HCT116 (cell line): ENCODE data around the gene IGF2R. TPM values are rescaled to one million over a fixed set of nuclear protein-coding genes. Genes with fewer than 3 reads are reported as not detected.

Source experiments
- ATAC-seq: fragments of 200-7000 bp; cut with Tn5 transposase; 2 replicates; pipeline ENCODE4 v1.9.1; 2020; ENCODE audit warnings: mild to moderate bottlenecking, moderate library complexity
- BruUV-seq: library from RNA; stranded (reverse); fragments of 400-500 nt; replicated peaks from 2 replicates; lab custom pipeline; 2021; lab: Mats Ljungman, UMichigan
- CTCF ChIA-PET: fragments of 300-600 bp; sonication (Branson Sonifier 250); formaldehyde crosslinking; loops from one replicate; lab custom pipeline; 2021; ENCODE audit warnings: antibody characterized with exemption; lab: Charles Lee
- POLR2A ChIA-PET: fragments of 300-600, 350-600 bp; sonication (Branson Sonifier 250); formaldehyde crosslinking; loops from one replicate; lab custom pipeline; 2021; ENCODE audit warnings: antibody characterized with exemption; lab: Charles Lee
- RAD21 ChIA-PET, 2 experiments: fragments of 300-600 bp; sonication (Branson Sonifier 250); formaldehyde crosslinking; loops; one replicate each; lab custom pipeline; 2023; ENCODE audit warnings: low total read pairs in 2 of 2; ENCODE audit not compliant: uncharacterized antibody in 2 of 2, unreplicated experiment in 2 of 2, low non-redundant PET in 1 of 2; lab: Charles Lee
- DNase-seq: peaks from one replicate; pipeline ENCODE4 v3.0.0-alpha.2; 2010; ENCODE audit warnings: low read depth, low spot score
- H2AFZ ChIP-seq: fragments of 200-600 bp; shearing (Covaris generic), sonication (generic); 2 replicates; pipeline ENCODE4 v1.6.1; 2017; ENCODE audit warnings: low read depth, mixed run types, mixed read lengths, antibody characterized with exemption, low read length; ENCODE audit not compliant: poor library complexity, severe bottlenecking
- H3K27ac ChIP-seq: 2 replicates; pipeline ENCODE4 v1.5.1; 2012; ENCODE audit warnings: low read depth, low read length
- H3K27me3 ChIP-seq: fragments of 200-600 bp; sonication (generic); 2 replicates; pipeline ENCODE4 v1.6.1; 2016; ENCODE audit warnings: mixed run types, low read length, mixed read lengths; ENCODE audit not compliant: insufficient read depth
- H3K36me3 ChIP-seq, 2 experiments: fragments of 200-500 bp in 1 of 2; fragments of 200-600 bp in 1 of 2; sonication (Bioruptor generic) in 1 of 2; sonication (generic) in 1 of 2; 2 replicates each; pipeline versions ENCODE4 v1.5.1 to v1.6.1; 2014 to 2016; ENCODE audit warnings: low read length in 2 of 2, inconsistent platforms in 1 of 2, mixed read lengths in 1 of 2, mixed run types in 1 of 2; ENCODE audit not compliant: insufficient read depth in 2 of 2, control insufficient read depth in 1 of 2
- H3K4me1 ChIP-seq, 2 experiments: fragments of 200-600 bp in 1 of 2; sonication (generic) in 1 of 2; 2 replicates each; pipeline versions ENCODE4 v1.5.1 to v1.6.1; 2012 to 2017; ENCODE audit warnings: low read length in 2 of 2, inconsistent platforms in 1 of 2, mild to moderate bottlenecking in 1 of 2, mixed read lengths in 1 of 2, mixed run types in 1 of 2, moderate library complexity in 1 of 2; ENCODE audit not compliant: insufficient read depth in 2 of 2, control insufficient read depth in 1 of 2
- H3K4me2 ChIP-seq: fragments of 200-600 bp; sonication (generic); 2 replicates; pipeline ENCODE4 v1.6.1; 2017; ENCODE audit warnings: mixed run types, low read length, mixed read lengths
- H3K4me3 ChIP-seq, 2 experiments: fragments of 200-600 bp in 1 of 2; sonication (generic) in 1 of 2; replicated peaks in 1 of 2; 2 replicates each; pipeline ENCODE4 v1.5.1; 2011 to 2016; ENCODE audit warnings: low read length in 2 of 2, control low read depth in 1 of 2, low read depth in 1 of 2, mild to moderate bottlenecking in 1 of 2, mixed read lengths in 1 of 2, mixed run types in 1 of 2
- H3K79me2 ChIP-seq: fragments of 200-600 bp; sonication (generic); 2 replicates; pipeline ENCODE4 v1.6.1; 2017; ENCODE audit warnings: mild to moderate bottlenecking, mixed run types, low read length, moderate library complexity, mixed read lengths; ENCODE audit not compliant: insufficient read depth
- H3K9ac ChIP-seq: fragments of 200-600 bp; sonication (generic); 2 replicates; pipeline ENCODE4 v1.6.1; 2016; ENCODE audit warnings: low read length, mixed read lengths
- H3K9me2 ChIP-seq: fragments of 200-600 bp; sonication (generic), shearing (Covaris generic); 2 replicates; pipeline ENCODE4 v1.6.1; 2017; ENCODE audit warnings: mixed run types, mild to moderate bottlenecking, moderate library complexity; ENCODE audit not compliant: insufficient read depth
- H3K9me3 ChIP-seq, 2 experiments: fragments of 200-500 bp in 1 of 2; fragments of 200-600 bp in 1 of 2; sonication (Bioruptor generic) in 1 of 2; sonication (generic) in 1 of 2; 2 replicates each; pipeline ENCODE4 v1.6.1; 2014 to 2017; ENCODE audit warnings: low read length in 2 of 2, mixed read lengths in 2 of 2, inconsistent platforms in 1 of 2, low read depth in 1 of 2, mild to moderate bottlenecking in 1 of 2, mixed run types in 1 of 2, moderate library complexity in 1 of 2; ENCODE audit not compliant: control insufficient read depth in 1 of 2, insufficient read depth in 1 of 2
- H4K20me1 ChIP-seq: fragments of 200-600 bp; sonication (generic), shearing (Covaris generic); 2 replicates; pipeline ENCODE4 v1.6.1; 2017; ENCODE audit warnings: mixed run types, mild to moderate bottlenecking, moderate library complexity; ENCODE audit not compliant: insufficient read depth
- ATF3 ChIP-seq: IDR thresholded peaks from 2 replicates; pipeline ENCODE4 v1.6.1; 2012
- CEBPB ChIP-seq: IDR thresholded peaks from 2 replicates; pipeline ENCODE4 v1.6.1; 2012; ENCODE audit warnings: low read depth
- ELF1 ChIP-seq: IDR thresholded peaks from 2 replicates; pipeline ENCODE4 v1.6.1; 2012; ENCODE audit warnings: low read depth, borderline replicate concordance
- EZH2 ChIP-seq: fragments of 200-600 bp; sonication (generic); IDR thresholded peaks from 2 replicates; pipeline ENCODE4 v1.6.1; 2017; ENCODE audit warnings: antibody characterized with exemption, mixed run types
- EZH2phosphoT487 ChIP-seq: fragments of 200-600 bp; IDR thresholded peaks from 2 replicates; pipeline ENCODE4 v1.6.1; 2018; ENCODE audit warnings: antibody characterized with exemption, borderline replicate concordance
- FOSL1 ChIP-seq: IDR thresholded peaks from 2 replicates; pipeline ENCODE4 v1.6.1; 2012; ENCODE audit warnings: low read depth
- MAX ChIP-seq: IDR thresholded peaks from 2 replicates; pipeline ENCODE4 v1.6.1; 2012
- RAD21 ChIP-seq: IDR thresholded peaks from 2 replicates; pipeline ENCODE4 v1.6.1; 2012; ENCODE audit warnings: low read depth, mild to moderate bottlenecking
- REST ChIP-seq: IDR thresholded peaks from 2 replicates; pipeline ENCODE4 v1.6.1; 2012; ENCODE audit warnings: low read depth
- SP1 ChIP-seq: IDR thresholded peaks from 2 replicates; pipeline ENCODE4 v1.6.1; 2012; ENCODE audit warnings: low read depth
- SRF ChIP-seq: IDR thresholded peaks from 2 replicates; pipeline ENCODE4 v1.6.1; 2012; ENCODE audit warnings: low read depth
- TCF7L2 ChIP-seq: IDR thresholded peaks from 2 replicates; pipeline ENCODE4 v1.7.0; 2011; ENCODE audit warnings: borderline replicate concordance, inconsistent platforms; ENCODE audit not compliant: insufficient read depth, insufficient read length; ENCODE audit errors: extremely low read depth
- YY1 ChIP-seq: IDR thresholded peaks from 2 replicates; pipeline ENCODE4 v1.6.1; 2011; ENCODE audit warnings: low read length, low read depth, moderate library complexity, mild to moderate bottlenecking; ENCODE audit not compliant: insufficient replicate concordance; ENCODE audit errors: extremely low read depth
- ZBTB33 ChIP-seq: IDR thresholded peaks from 2 replicates; pipeline ENCODE4 v1.6.1; 2011; ENCODE audit warnings: mild to moderate bottlenecking, low read length, moderate library complexity; ENCODE audit not compliant: insufficient replicate concordance; ENCODE audit errors: extremely low read depth
- ZFX ChIP-seq: fragments of 450-650 bp; IDR thresholded peaks from 2 replicates; pipeline ENCODE4 v1.6.1; 2017
- ZNF274 ChIP-seq: fragments of 200-500 bp; sonication (Bioruptor generic); IDR thresholded peaks from 2 replicates; pipeline ENCODE4 v1.6.1; 2014; ENCODE audit warnings: mild to moderate bottlenecking, low read depth, low read length, inconsistent platforms
- intact Hi-C: fragments of 100-400 bp; cut with micrococcal nuclease; formaldehyde crosslinking; loops from 2 replicates; pipeline ENCODE4 v1.10.0; 2022
- total RNA-seq: library from RNA; stranded (reverse); gene quantifications from one replicate; pipeline ENCODE4 v1.2.1, GENCODE V29; 2021; ENCODE audit not compliant: unreplicated experiment

IGF2R gene
- total RNA-seq, 1 experiment from 2014 or later = 37.0 TPM

GRCh38 chr6:160138839-160139419, 170.0 kb downstream of the IGF2R start:
- Histone ChIP-seq H3K9me3 (no peaks in the 10 kb centered on the region), H3K4me3 (no peak overlapping the region), H3K79me2 (no peaks in the 10 kb centered on the region), H3K4me1 (peaks cover 0 to 11% of the 10 kb centered on the region in 2 experiments; a peak in 1 of 4 replicates), H3K4me2 (peak overlapping the region; percentile 5; the same call in 1 of the 2 replicates), H3K9ac (no peak overlapping the region), H3K27ac (no peak overlapping the region), H4K20me1 (no peaks in the 10 kb centered on the region), H3K36me3 (no peaks in the 10 kb centered on the region), H3K9me2 (no peaks in the 10 kb centered on the region), H2AFZ (no peak overlapping the region), H3K27me3 (no peaks in the 10 kb centered on the region)
- CTCF ChIA-PET = interaction anchor here (1.0 to 2.3 kb wide), 4 partner anchors 82 to 317 kb away, joined by 3 to 19 read pairs (median 6); no protein-coding TSS in a partner anchor
- TF ChIP-seq EZH2phosphoT487 (no peak), MAX (no peak), SRF (no peak), ATF3 (no peak), RAD21 (no peak), CEBPB (no peak), YY1 (no peak), EZH2 (no peak), ELF1 (no peak), ZBTB33 (no peak), SP1 (no peak), FOSL1 (no peak), TCF7L2 (no peak), ZNF274 (no peak), ZFX (no peak), REST (no peak)
- ATAC-seq = peak; percentile 54
- POLR2A ChIA-PET = no interaction called here
- intact Hi-C loops = loop anchor here (1.0 to 10.0 kb wide), 2 partner anchors 156 to 317 kb away; no protein-coding TSS in a partner anchor
- DNase-seq = no peak
- no TSS peak for BruUV-seq
- RAD21 ChIA-PET = interaction anchor here (1.0 to 1.3 kb wide), 2 partner anchors 317 kb away, joined by 5 to 6 read pairs; no protein-coding TSS in a partner anchor
